HL-60 (cell line): ENCODE measurements around the gene HS3ST5.

Source experiments
- GABPA ChIP-seq: IDR thresholded peaks from 2 replicates; pipeline ENCODE4 v1.6.1; 2012; ENCODE audit warnings: low read depth
- POLR2AphosphoS5 ChIP-seq: IDR thresholded peaks from 2 replicates; pipeline ENCODE4 v1.6.1; 2012; ENCODE audit warnings: low read depth
- REST ChIP-seq: IDR thresholded peaks from 2 replicates; pipeline ENCODE4 v1.6.1; 2012; ENCODE audit warnings: low read depth; ENCODE audit not compliant: insufficient replicate concordance
- SPI1 ChIP-seq: IDR thresholded peaks from 2 replicates; pipeline ENCODE4 v1.6.1; 2012; ENCODE audit warnings: low read depth, mild to moderate bottlenecking, borderline replicate concordance
- TF ChIP-seq, protein P1 (sequence below): IDR thresholded peaks from one replicate; pipeline ENCODE4 v1.5.1; 2011; ENCODE audit warnings: low read length, control low read depth, inconsistent platforms; ENCODE audit not compliant: insufficient read depth

GRCh38 chr6:114142258-114142657, 200.6 kb downstream of the HS3ST5 start:
- TF ChIP-seq POLR2AphosphoS5 = no peak
- no peak for TF ChIP-seq REST
- TF ChIP-seq, protein P1, sequence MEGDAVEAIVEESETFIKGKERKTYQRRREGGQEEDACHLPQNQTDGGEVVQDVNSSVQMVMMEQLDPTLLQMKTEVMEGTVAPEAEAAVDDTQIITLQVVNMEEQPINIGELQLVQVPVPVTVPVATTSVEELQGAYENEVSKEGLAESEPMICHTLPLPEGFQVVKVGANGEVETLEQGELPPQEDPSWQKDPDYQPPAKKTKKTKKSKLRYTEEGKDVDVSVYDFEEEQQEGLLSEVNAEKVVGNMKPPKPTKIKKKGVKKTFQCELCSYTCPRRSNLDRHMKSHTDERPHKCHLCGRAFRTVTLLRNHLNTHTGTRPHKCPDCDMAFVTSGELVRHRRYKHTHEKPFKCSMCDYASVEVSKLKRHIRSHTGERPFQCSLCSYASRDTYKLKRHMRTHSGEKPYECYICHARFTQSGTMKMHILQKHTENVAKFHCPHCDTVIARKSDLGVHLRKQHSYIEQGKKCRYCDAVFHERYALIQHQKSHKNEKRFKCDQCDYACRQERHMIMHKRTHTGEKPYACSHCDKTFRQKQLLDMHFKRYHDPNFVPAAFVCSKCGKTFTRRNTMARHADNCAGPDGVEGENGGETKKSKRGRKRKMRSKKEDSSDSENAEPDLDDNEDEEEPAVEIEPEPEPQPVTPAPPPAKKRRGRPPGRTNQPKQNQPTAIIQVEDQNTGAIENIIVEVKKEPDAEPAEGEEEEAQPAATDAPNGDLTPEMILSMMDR = no peak
- TF ChIP-seq SPI1 = no peak
- no peak for TF ChIP-seq GABPA
